ENCODE data around the gene ORM1. TPM values are rescaled to one million over a fixed set of nuclear protein-coding genes. Genes with fewer than 3 reads are reported as not detected.

ORM1 gene
- total RNA-seq, 1 experiment from 2014 or later = not detected

DNA sequence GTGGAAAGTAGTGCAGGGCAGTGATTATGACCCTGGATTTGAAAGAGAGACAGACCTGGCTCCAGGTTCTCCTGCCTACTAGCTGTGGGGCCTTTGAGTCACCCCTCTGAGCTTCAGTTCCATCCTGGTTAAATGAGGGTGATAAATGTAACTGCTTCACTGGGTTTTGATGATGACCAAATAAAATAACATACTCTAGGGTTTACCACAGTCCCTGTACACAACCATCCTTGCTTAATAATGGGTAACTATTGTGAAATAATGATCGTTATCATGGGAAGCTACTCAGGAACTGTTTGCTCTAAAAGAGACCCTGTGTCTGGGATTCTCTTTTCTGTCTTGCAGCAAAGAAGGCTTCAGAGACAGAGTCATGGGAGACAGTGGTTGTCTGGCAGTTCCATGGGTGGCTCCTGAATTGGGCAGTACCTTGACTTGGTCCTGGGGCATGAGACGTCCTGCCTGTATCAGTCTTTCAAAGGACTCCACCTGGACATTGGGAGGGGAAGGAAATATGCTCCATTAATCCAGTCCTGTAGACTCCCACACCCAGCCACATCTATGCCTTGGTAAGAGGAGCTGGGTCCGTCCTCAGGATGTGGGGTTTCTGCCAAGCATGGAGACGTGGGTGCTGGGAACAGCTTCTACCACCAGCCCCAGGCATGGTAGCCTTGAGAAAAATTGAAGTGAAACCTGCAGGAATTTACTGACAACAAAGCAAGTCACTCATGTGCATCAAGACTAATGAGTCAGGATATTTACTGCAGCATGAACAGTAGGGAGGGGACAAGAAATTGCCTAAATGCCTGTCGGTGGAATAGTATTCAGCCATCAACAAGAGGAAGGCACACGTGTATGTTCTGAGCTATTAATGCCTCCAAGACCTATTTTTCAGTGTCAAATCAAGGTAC lies 41.5 kb downstream of the ORM1 start:
- peak; percentile 26 for DNase-seq (ENCODE audit: low spot score)

DNA sequence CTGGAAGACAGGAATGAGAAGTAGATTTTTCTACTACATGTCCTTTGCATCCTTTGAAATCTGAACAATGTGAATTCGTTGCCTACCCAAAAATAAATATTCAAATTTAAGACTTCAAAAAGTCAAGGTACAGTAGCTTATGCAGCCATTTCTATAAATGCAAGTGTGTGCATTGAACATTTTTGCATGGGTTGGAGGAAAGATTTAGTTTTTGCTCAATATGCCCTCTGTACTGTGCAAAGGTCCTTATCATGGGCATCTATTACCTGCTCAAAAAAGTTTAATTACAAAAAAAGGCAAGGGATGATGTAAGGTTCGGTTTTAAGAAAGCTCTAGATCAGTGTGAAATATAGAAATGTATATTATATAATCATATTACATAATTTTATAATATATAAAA lies 42.3 kb downstream of the ORM1 start:
- no peak for DNase-seq (ENCODE audit: low spot score)

DNA sequence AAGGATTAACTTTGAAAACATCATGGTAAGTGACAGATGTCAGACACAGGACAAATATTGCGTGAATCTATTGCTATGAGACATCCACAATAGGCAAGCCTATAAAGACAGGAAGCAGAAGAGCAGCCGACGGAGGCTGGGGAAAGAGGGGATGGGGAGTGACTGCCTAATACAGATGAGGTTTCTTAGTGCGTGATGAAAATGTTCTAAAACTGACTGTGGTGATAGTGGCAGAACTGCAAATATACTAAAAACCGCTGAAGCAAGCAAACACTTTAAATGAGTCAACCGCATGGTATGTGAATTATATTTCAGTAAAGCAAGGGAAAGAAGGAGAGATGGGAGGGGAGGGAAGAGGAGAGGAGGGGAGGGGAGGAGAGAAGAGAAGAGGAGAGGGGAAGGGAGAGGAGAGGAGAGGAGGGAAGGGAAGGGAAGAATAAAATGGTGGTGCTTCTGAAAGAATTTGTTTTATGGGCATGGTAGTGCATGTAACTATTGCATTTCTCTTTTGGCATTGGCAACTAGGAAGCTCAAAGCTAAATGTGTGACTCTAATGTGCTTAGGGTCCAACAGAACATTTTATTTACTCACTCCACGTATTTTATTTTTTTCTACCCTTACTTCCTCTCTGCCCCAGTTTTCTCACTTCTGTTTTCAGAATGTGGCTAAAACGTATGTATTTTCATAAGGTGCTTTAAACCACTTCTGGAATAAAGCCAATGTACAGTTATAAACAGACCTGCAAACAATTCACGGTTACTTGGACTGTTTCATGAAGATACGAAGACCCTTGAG lies 43.6 kb downstream of the ORM1 start:
- peak; percentile 75 for DNase-seq (ENCODE audit: low spot score)

DNA sequence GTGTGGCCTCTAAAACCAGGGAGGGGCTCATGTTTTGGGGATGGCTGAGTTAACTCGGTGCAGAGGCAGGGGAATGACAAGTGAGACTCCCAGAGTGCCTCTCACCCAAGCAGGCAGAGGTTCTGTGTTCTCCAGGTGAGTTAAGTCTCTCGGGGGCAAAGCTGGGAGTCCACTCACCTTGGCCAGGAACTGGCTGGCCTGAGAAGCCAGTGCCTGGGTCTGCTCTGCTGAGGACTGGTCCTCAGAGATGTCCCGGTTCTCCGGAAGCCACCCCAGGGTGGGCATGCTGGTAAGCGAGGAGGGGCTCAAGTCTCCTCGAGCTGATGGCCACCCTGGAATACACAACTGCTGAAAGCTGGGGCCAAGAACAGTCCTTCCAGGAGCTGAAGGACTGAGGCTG lies 44.5 kb downstream of the ORM1 start:
- DNase-seq (ENCODE audit: low spot score) = no peak

DNA sequence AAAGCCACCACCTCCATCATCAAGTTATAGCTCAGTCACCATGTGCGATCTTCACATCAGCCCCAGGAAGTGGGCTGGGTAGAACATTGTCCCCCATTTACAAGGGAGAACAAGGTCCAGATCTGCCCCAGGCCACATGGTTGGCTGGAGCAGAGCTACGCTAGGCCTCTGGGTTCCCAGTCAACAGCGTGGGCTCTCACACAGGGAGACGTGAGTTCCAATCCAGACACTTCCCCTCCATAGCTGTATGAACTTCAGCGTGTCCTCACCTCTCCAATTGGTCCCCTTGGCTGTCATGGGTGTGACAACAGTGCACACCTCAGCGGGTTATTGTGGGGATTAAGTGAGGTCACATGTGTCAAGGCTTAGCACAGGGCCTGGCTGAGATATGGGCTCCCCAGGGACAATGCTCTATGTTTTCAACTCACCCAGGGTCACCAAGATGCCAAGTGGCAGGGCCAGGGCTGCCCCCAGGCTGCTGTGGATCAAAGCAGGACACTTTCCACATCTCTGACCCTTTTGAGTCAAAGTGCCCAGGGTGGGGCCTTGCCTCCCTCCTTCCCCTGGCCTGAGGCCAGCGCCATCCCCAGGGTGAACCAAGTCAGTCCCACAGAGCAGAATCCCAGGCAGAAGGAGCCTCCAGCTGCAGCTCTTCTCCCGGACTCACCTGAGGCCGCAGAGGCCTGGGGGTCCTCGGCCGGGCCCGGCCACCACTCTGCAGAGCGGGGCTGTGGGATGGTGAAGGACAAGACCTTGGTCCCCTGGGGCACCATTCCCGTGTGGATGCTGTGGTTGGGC lies 45.1 kb downstream of the ORM1 start:
- no peak for DNase-seq (ENCODE audit: low spot score)

DNA sequence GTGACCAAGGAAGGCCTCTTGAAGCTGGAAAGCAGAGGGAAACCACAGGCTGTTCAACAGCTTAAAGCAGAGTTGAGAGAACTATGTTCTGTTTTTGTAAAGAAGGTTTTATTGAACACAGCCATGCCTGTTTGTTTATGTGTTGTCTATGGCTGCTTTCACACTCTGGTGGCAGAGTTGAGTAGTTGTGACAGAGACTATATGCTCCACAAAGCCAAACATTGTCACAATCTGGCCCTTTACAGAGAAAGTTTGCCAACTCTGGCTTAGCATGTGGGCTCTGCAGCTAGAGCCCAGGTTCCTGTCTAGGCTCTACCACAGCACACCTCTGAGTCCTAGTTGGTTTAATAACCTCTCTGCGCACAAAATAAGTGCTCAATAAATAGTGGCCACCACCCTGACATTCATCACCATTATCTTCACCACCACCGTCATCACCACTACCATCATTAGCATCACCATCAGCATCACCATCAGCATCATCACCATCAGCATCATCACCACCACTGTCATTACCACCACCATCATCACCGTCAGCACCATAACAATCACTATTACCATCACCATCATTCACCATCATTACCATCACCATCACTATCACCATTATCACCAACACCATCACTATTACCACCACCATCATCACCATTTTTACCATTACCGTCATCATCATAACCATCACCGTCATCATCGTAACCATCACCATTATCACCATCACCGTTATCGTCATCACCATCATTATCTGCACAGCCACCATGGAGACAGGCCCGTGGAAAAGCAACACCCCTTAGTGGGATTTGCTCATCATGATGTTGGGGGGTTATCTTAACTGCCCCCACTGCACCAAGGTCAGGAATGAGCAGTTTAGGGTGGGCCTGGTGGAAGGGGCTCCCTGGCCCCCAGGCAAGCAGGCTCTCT lies 46.6 kb downstream of the ORM1 start:
- DNase-seq (ENCODE audit: low spot score) = no peak

DNA sequence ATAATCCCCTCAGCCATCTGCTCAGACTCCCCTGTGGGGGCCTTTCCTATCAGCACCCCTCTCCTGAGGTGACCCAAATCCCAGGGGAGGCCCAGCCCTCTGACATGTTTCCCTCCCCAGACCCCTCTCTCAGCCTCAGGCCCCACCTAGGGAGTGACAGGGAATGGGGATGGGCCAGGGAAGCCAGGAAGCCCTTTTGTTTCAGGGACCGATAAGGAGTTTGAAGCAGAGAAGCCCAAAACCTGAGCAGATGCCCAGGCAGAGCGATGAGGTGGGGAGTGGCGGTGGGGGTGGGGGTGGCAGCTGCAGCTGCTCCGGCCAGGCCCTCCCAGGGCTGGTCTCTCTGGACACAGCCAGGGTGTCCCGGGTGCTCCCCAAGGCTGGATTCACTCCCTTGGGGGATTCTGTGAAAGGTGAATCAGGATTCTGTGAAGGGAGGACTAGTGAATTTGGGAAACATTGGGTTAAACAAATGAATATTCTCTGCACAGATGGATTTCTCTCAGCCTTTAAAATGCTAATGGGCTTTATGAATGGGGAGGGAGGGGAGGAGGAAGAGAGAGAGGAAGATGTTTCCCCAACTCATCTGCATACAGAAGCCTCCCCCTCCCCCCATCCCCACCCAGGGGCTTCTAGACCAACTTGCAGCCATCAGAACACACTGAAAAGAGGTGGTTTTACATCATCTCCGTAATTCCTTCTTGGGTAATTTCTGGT lies 47.5 kb downstream of the ORM1 start:
- no peak for DNase-seq (ENCODE audit: low spot score)

DNA sequence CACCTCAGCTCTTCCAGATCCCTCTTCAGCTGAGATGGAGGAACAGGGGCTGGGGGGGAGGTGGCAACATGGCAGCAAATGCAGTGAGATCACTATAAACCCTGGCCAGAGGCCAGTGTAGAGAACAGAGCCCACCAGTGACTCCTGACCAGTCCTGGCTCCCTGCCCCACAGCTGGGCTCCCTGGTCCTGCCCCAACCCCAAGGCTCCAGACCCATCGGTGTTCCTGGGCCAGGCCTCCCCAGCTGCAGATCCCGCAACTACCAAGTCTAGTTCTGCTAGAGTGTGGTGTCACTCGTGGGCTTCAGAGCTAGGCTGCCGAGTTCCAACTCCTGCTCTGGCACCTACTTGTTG lies 48.0 kb downstream of the ORM1 start:
- no peak for DNase-seq (ENCODE audit: low spot score)

DNA sequence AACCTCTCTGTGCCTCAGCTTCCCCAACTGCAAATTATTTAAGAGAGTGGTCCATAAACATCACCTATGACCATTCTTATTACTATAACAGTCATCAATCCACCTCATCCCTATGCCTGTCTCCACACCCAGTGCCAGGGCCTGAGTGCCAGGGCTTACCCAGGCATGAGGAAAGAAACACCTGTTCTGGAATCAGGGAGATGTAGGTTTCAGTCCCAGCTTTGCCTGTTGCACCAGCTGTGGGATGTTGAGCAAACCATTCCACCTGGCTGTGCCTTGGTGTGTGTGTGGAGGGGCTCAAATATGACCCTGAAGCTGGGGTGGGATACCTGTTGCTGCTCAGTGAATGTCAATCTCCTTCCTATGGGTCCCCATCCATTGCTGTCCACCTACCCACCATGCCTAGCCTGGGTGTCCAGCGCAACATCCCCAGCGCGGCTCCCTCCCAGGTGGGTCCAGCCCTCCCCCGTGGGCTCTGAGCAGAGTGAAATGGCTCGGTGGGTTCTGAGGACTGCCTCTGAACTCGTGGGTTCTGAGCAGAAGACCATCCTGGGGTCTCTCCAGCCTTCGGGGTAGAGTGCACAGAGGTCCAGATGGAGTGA lies 48.5 kb downstream of the ORM1 start:
- DNase-seq (ENCODE audit: low spot score) = no peak

DNA sequence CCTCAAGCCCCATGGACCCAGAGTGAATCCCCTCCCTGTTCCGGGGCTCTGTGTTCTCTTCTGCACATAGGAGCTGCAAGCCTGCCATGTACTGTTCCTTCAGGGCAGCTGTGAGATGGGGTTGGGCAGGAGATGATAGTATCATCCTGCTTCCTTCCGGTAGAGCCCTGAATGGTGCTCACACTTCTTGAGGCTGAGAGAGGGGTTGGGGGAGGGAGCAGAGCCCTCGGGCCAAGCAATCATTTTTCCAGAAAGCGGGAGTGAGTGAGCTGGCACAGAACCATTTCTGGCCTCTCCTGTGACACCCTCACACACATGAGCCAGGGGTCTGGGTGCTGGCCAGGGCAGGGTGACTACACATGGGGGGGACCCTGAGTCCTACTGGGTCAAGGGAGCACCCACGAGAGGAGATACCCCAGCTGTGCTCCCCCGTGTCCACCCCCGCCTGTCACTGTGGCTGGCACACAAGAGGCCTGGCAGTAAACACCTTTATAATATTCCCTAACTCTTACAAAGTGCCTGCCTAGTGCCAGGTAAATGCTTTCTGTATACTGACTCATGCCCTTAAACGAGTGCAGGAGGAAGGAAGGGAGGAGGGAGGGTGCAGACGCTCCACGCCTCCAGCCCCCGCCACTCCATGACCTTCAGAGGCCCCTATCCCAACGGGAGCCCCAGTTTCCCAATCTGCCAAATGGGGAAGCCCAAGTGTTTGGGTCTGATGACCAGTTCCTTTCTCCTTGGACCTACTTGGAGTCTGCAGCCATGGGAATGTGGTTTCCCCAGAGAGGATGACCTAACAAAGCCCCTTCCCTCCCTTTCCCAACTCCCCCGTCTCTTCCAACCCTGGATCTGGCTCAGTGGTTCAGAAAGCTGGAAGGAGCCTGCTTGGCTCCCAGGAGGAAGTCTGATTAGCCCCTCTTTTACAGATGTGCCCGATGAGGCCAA lies 49.3 kb downstream of the ORM1 start:
- DNase-seq (ENCODE audit: low spot score) = no peak

DNA sequence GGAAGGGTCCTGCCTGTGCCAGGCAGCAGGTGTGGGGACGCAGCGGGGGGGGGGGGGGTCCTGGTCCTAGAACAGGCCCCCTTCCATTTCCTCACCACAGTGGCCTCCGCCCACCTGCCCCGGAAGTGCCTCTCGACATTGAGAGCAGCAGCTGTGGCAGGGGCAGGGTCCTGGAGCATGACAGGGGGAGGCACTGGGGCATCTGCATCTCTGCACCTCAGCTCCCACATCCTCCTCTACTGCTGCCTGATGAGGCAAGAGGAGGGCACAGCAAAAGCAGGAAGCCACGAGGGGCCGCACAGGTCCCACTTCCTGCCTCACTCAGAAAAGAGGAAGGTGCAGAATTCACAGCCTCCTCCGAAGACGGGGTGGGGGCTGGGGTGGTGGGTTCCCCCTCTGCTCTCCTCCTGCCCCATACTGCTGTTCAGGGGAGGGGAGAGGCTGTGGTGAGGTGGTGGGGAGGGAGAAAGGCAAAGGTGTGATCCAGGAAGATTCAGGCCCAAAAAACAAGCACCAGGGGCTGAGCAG lies 50.1 kb downstream of the ORM1 start:
- no peak for DNase-seq (ENCODE audit: low spot score)

DNA sequence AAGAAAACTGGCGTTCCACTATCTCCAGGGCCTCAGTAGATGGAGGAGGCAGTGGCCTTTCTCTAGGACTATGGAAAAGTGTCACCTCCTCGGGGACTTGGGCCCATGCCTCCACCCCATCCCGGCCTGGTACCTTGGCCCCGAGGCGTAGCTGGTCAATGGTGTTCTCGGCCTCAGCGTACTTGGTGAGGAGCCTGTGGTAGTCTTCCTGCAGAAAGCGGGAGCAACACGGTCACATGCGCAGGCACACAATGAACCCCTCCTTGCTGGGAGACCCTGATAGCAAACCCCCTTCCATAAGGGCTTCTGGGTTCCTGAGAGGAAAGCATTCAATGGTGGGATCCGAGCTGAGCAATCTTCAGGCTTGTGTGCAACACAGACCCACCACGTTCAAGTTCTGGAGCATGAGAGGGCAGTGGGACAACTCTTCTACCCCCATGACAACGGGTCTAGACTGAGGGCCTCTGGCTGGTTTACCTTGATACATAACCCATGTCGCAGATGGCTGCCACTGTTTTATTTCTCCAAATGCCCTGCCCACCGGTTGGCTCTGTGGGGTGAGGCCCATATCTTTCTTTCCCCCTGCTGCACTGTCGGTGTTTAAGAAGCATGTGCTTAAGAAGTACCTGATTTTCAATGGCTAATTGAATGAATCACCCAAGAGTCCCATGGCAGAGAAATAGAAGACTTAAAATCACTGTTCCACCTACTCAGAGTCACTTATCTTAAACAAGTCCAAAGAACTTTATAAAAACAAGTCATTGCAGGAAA lies 51.2 kb downstream of the ORM1 start:
- no peak for DNase-seq (ENCODE audit: low spot score)

DNA sequence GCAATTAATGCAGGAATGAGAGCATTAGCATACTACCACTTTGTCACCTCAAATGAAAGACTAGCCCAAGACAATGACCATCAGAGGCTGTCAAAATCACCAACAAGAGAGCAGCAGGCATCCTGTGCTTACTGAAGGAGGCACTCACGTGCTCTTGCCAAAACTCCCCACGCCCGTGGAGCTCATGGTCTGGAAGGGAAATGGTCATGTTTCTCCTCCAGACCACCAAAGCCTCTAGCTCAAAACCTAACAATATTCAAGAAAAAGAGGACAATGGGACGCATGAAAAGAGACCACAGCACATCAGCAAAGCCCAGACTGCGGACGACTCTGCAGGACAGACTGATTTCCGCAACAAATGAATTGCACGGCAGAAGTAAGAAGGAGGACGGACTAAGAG lies 52.0 kb downstream of the ORM1 start:
- DNase-seq (ENCODE audit: low spot score) = no peak

DNA sequence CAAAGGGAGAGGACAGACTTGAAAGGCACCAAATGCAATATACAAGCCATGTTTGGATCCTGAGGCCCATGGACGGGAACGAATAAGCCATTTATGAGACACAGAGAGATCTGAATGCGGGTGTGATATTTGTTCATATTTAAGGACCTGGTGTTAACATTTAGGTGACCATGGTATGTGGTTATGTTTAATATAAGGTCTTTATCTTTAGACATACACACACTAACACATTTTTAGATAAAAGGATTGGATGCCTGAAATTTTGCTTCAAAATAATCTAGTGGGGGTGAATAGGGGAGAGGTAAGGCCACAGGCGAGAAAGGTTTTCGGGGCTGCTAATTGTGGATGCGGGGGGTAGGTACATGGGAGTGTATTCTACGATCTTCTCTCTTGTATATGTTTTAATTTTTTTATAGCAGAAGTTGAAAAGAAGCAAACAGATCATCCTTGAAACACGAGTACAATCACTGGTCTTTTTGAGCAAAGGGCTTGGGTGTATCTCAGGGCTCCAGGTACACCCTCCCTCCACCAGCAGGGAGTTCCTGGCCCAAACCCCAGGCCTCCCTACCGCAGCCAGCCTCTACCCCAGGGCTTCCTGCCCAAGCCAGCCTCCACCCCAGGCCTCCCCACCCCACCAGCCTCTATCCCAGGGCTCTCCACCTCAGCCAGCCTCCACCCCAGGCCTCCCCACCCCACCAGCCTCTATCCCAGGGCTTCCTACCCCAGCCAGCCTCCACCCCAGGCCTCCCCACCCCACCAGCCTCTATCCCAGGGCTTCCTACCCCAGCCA lies 52.7 kb downstream of the ORM1 start:
- DNase-seq (ENCODE audit: low spot score) = no peak
